GM10248 (cell line): Measurements from ENCODE around the gene RBM8A.
"Not testable (repeated sequence)": the region's sequence is repeated elsewhere in the genome, so short reads cannot be mapped to it uniquely, and the experiment has no call there.

Experiments used
- CTCF ChIA-PET: fragments of 300-600 bp; sonication (Branson Sonifier 250); formaldehyde crosslinking; extraction: SDS; loops from one replicate; lab custom pipeline; 2021; ENCODE audit warnings: antibody characterized with exemption; lab: Yijun Ruan, JAX
- POLR2A ChIA-PET: fragments of 350-650 bp; sonication (Branson Sonifier 250); formaldehyde crosslinking; extraction: SDS; loops from one replicate; lab custom pipeline; 2020; ENCODE audit warnings: antibody characterized with exemption; lab: Yijun Ruan, JAX
- DNase-seq: peaks from one replicate; pipeline ENCODE4 v3.0.0; 2012; ENCODE audit errors: extremely low spot score
- CTCF ChIP-seq: IDR thresholded peaks from 2 replicates; pipeline ENCODE4 v1.5.1; 2012; ENCODE audit warnings: mild to moderate bottlenecking, low read depth; ENCODE audit errors: extremely low read depth, missing control alignments, control extremely low read depth

The RBM8A gene

GRCh38 chr1:145937436-145937835, 10.2 kb upstream of the RBM8A start:
- ChIA-PET CTCF (interaction anchor here (1.6 to 3.1 kb wide), 2 partner anchors 10 to 41 kb away, joined by 4 to 14 read pairs; partner anchors contain the start of gene RBM8A), POLR2A (no interaction called here)
- no peak for TF ChIP-seq CTCF
- no peak for DNase-seq

- CTCF ChIA-PET, result interaction anchor here (1.2 to 3.1 kb wide), 4 partner anchors 8 to 42 kb away, joined by 3 to 14 read pairs (median 4); partner anchors contain the start of gene RBM8A
- TF ChIP-seq CTCF, result no peak
- POLR2A ChIA-PET, result interaction anchor here (0.9 kb wide), 1 partner anchor 9 kb away, joined by 3 read pairs; the partner anchor contains the start of gene RBM8A
- DNase-seq, result no peak
Measured at GRCh38 chr1:145936247-145936646, 9.0 kb upstream of the RBM8A start.

- ChIA-PET POLR2A (interaction anchor here (0.9 kb wide), 1 partner anchor 9 kb away, joined by 3 read pairs; the partner anchor contains the start of gene RBM8A), CTCF (interaction anchor here (1.2 to 3.1 kb wide), 4 partner anchors 9 to 43 kb away, joined by 3 to 14 read pairs (median 4); partner anchors contain the start of gene RBM8A)
- DNase-seq, result no peak
- TF ChIP-seq CTCF, result no peak
Measured at GRCh38 chr1:145935708-145936107, 8.4 kb upstream of the RBM8A start.

- DNase-seq, POLR2A ChIA-PET: not testable (repeated sequence)
- CTCF ChIA-PET, result interaction anchor here (0.7 to 2.2 kb wide), 4 partner anchors 9 to 75 kb away, joined by 3 to 5 read pairs (median 3); no protein-coding TSS in a partner anchor
Measured at GRCh38 chr1:145932522-145933009, 5.3 kb upstream of the RBM8A start.

GRCh38 chr1:145927916-145928643, 796 bp upstream of the RBM8A start:
- no peak for DNase-seq
- CTCF ChIA-PET, result interaction anchor here (0.7 to 2.5 kb wide), 17 partner anchors 9 to 85 kb away, joined by 3 to 16 read pairs (median 5); partner anchors contain the start of genes ANKRD34A, LIX1L, NUDT17 and PEX11B
- POLR2A ChIA-PET, result interaction anchor here (0.6 to 1.5 kb wide), 11 partner anchors 8 to 647 kb away, joined by 3 to 16 read pairs (median 5); partner anchors contain the start of genes ANKRD34A, LIX1L, PEX11B and PIAS3
- TF ChIP-seq CTCF, result no peak

- no peak for TF ChIP-seq CTCF
- ChIA-PET CTCF (interaction anchor here (0.9 to 2.4 kb wide), 13 partner anchors 11 to 85 kb away, joined by 3 to 16 read pairs (median 5); partner anchors contain the start of genes ANKRD34A, LIX1L, NUDT17 and POLR3GL), POLR2A (interaction anchor here (1.3 to 1.5 kb wide), 3 partner anchors 9 to 125 kb away, joined by 3 to 6 read pairs (median 3); no protein-coding TSS in a partner anchor)
- DNase-seq, result no peak
Measured at GRCh38 chr1:145926686-145927062, 610 bp downstream of the RBM8A start.
